DMS 273 (cell line): Measurements from ENCODE around the gene IFNL1.
"Not testable (repeated sequence)": the region's sequence is repeated elsewhere in the genome, so short reads cannot be mapped to it uniquely, and the experiment has no call there.

Source experiments
- DNase-seq: peaks from one replicate; lab custom pipeline; 2025; ENCODE audit not compliant: unreplicated experiment; lab: John Stamatoyannopoulos, UW

IFNL1 gene

GRCh38 chr19:39308531-39309304 is 12.5 kb downstream of the IFNL1 start:
- DNase-seq: peak; percentile 42

GRCh38 chr19:39309305-39309670 is 13.1 kb downstream of the IFNL1 start:
- DNase-seq: not testable (repeated sequence)

- peak; percentile 32 for DNase-seq
These were observed 14.5 kb downstream of the IFNL1 start for GRCh38 chr19:39310558-39311311.

- DNase-seq: no peak
These were observed 18.0 kb downstream of the IFNL1 start for GRCh38 chr19:39314016-39314728.

GRCh38 chr19:39315933-39316332 is 19.7 kb downstream of the IFNL1 start:
- DNase-seq: no peak

GRCh38 chr19:39316627-39317321 is 20.6 kb downstream of the IFNL1 start:
- DNase-seq: no peak

- no peak for DNase-seq
These were observed 21.3 kb downstream of the IFNL1 start for GRCh38 chr19:39317476-39317875.

- no peak for DNase-seq
These were observed 21.9 kb downstream of the IFNL1 start for GRCh38 chr19:39318071-39318470.

- DNase-seq: no peak
These were observed 22.5 kb downstream of the IFNL1 start for GRCh38 chr19:39318690-39319089.

- no peak for DNase-seq
These were observed 23.1 kb downstream of the IFNL1 start for GRCh38 chr19:39319098-39319891.

- DNase-seq: peak; percentile 75
These were observed 23.7 kb downstream of the IFNL1 start for GRCh38 chr19:39319892-39320248.

- no peak for DNase-seq
These were observed 25.1 kb downstream of the IFNL1 start for GRCh38 chr19:39321117-39321831.

- no peak for DNase-seq
These were observed 25.6 kb downstream of the IFNL1 start for GRCh38 chr19:39321832-39322176.

- no peak for DNase-seq
These were observed 28.1 kb downstream of the IFNL1 start for GRCh38 chr19:39324242-39324842.

GRCh38 chr19:39325778-39326665 is 29.8 kb downstream of the IFNL1 start:
- DNase-seq: peak; percentile 57

- DNase-seq: no peak
These were observed 31.3 kb downstream of the IFNL1 start for GRCh38 chr19:39327363-39328045.

- peak; percentile 91 for DNase-seq
These were observed 32.0 kb downstream of the IFNL1 start for GRCh38 chr19:39328046-39328705.
